ENCODE measurements around the gene MTO1. TPM values are rescaled to one million over a fixed set of nuclear protein-coding genes. Genes with fewer than 3 reads are reported as not detected.
A peak's percentile ranks its signal among the peaks of the same experiment; 100 is the strongest.

Gene MTO1
- total and polyA plus RNA-seq, 2 experiments from 2014 or later, result 27.7 to 36.7 TPM

DNA sequence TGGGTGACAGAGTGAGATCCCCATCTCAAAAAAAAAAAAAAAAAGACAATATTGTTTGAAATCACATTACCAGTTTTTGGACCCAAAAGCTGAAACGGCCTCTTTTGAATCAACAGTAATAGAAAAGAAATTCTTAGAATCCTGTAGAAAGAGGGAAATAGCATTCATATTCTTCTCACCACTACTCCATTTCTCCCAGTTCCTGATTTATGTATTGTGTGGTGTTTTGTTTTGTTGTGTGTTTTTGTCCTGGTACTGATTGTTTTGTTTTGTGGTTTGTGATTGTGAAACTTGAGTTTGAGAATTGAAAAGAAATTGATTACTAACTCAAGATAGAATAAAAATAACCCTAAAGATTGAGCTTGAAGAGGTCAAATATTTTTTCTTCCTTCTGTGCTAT, 85.5 kb downstream of the MTO1 start:
- DNase-seq (ENCODE audit: low spot score), result no peak

More for the DNA sequence above, 85.5 kb downstream of the MTO1 start:
- H3K27ac ChIP-seq (ENCODE audit: low read depth), result no peak overlapping the region
- no peaks in the 10 kb centered on the region; the same call in 1 of the 2 replicates for H3F3A ChIP-seq (replicated peaks; ENCODE audit: low read depth)
- no peak overlapping the region for H3K4me2 ChIP-seq
- H2AFZ ChIP-seq, result peak overlapping the region; percentile 29; the same call in 1 of the 2 replicates
- Mint-ChIP-seq H3K4me1 (no peaks in the 10 kb centered on the region), H3K4me3 (no peak overlapping the region), H3K36me3 (ENCODE audit: low read depth) (no peaks in the 10 kb centered on the region), H3K27ac (no peak overlapping the region), H3K27me3 (ENCODE audit: insufficient read depth, low read depth, poor library complexity) (peaks cover 2% of the 10 kb centered on the region), H3K9me3 (no peaks in the 10 kb centered on the region; the same call in 2 of the 3 replicates)
- no peak overlapping the region for H3K4me3 ChIP-seq
- H3K36me3 ChIP-seq (ENCODE audit: insufficient read depth), result no peaks in the 10 kb centered on the region
- no peak for ATAC-seq
- no peaks in the 10 kb centered on the region for H3K9me2 ChIP-seq (ENCODE audit: insufficient read depth)
- H3K4me1 ChIP-seq (ENCODE audit: insufficient read depth), result no peaks in the 10 kb centered on the region
- H4K20me1 ChIP-seq (replicated peaks; ENCODE audit: insufficient read depth), result no peaks in the 10 kb centered on the region
- TF ChIP-seq, protein P1, sequence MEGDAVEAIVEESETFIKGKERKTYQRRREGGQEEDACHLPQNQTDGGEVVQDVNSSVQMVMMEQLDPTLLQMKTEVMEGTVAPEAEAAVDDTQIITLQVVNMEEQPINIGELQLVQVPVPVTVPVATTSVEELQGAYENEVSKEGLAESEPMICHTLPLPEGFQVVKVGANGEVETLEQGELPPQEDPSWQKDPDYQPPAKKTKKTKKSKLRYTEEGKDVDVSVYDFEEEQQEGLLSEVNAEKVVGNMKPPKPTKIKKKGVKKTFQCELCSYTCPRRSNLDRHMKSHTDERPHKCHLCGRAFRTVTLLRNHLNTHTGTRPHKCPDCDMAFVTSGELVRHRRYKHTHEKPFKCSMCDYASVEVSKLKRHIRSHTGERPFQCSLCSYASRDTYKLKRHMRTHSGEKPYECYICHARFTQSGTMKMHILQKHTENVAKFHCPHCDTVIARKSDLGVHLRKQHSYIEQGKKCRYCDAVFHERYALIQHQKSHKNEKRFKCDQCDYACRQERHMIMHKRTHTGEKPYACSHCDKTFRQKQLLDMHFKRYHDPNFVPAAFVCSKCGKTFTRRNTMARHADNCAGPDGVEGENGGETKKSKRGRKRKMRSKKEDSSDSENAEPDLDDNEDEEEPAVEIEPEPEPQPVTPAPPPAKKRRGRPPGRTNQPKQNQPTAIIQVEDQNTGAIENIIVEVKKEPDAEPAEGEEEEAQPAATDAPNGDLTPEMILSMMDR (conservative IDR thresholded peaks at IDR 0.05; ENCODE audit: low read depth in 2 of 2), result no peak
- TF ChIP-seq, protein P2, sequence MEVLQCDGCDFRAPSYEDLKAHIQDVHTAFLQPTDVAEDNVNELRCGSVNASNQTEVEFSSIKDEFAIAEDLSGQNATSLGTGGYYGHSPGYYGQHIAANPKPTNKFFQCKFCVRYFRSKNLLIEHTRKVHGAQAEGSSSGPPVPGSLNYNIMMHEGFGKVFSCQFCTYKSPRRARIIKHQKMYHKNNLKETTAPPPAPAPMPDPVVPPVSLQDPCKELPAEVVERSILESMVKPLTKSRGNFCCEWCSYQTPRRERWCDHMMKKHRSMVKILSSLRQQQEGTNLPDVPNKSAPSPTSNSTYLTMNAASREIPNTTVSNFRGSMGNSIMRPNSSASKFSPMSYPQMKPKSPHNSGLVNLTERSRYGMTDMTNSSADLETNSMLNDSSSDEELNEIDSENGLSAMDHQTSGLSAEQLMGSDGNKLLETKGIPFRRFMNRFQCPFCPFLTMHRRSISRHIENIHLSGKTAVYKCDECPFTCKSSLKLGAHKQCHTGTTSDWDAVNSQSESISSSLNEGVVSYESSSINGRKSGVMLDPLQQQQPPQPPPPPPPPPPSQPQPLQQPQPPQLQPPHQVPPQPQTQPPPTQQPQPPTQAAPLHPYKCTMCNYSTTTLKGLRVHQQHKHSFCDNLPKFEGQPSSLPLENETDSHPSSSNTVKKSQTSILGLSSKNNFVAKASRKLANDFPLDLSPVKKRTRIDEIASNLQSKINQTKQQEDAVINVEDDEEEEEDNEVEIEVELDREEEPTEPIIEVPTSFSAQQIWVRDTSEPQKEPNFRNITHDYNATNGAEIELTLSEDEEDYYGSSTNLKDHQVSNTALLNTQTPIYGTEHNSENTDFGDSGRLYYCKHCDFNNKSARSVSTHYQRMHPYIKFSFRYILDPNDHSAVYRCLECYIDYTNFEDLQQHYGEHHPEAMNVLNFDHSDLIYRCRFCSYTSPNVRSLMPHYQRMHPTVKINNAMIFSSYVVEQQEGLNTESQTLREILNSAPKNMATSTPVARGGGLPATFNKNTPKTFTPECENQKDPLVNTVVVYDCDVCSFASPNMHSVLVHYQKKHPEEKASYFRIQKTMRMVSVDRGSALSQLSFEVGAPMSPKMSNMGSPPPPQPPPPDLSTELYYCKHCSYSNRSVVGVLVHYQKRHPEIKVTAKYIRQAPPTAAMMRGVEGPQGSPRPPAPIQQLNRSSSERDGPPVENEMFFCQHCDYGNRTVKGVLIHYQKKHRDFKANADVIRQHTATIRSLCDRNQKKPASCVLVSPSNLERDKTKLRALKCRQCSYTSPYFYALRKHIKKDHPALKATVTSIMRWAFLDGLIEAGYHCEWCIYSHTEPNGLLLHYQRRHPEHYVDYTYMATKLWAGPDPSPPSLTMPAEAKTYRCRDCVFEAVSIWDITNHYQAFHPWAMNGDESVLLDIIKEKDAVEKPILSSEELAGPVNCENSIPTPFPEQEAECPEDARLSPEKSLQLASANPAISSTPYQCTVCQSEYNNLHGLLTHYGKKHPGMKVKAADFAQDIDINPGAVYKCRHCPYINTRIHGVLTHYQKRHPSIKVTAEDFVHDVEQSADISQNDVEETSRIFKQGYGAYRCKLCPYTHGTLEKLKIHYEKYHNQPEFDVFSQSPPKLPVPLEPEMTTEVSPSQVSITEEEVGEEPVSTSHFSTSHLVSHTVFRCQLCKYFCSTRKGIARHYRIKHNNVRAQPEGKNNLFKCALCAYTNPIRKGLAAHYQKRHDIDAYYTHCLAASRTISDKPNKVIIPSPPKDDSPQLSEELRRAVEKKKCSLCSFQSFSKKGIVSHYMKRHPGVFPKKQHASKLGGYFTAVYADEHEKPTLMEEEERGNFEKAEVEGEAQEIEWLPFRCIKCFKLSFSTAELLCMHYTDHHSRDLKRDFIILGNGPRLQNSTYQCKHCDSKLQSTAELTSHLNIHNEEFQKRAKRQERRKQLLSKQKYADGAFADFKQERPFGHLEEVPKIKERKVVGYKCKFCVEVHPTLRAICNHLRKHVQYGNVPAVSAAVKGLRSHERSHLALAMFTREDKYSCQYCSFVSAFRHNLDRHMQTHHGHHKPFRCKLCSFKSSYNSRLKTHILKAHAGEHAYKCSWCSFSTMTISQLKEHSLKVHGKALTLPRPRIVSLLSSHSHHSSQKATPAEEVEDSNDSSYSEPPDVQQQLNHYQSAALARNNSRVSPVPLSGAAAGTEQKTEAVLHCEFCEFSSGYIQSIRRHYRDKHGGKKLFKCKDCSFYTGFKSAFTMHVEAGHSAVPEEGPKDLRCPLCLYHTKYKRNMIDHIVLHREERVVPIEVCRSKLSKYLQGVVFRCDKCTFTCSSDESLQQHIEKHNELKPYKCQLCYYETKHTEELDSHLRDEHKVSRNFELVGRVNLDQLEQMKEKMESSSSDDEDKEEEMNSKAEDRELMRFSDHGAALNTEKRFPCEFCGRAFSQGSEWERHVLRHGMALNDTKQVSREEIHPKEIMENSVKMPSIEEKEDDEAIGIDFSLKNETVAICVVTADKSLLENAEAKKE (CRISPR knock-in tag; IDR thresholded peaks at IDR 0.05), result no peak
- no peak for TF ChIP-seq ZNF114 (CRISPR knock-in tag; IDR thresholded peaks at IDR 0.05)
- no peak for TF ChIP-seq EZH2 (IDR thresholded peaks at IDR 0.05; ENCODE audit: low read depth, unreplicated experiment)
- no peak for TF ChIP-seq ZNF331 (CRISPR knock-in tag; IDR thresholded peaks at IDR 0.05; ENCODE audit: low read depth)
- TF ChIP-seq, protein P3, sequence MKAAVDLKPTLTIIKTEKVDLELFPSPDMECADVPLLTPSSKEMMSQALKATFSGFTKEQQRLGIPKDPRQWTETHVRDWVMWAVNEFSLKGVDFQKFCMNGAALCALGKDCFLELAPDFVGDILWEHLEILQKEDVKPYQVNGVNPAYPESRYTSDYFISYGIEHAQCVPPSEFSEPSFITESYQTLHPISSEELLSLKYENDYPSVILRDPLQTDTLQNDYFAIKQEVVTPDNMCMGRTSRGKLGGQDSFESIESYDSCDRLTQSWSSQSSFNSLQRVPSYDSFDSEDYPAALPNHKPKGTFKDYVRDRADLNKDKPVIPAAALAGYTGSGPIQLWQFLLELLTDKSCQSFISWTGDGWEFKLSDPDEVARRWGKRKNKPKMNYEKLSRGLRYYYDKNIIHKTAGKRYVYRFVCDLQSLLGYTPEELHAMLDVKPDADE (IDR thresholded peaks at IDR 0.05), result no peak
- no peaks in the 10 kb centered on the region for H3K27me3 ChIP-seq (ENCODE audit: insufficient read depth)
- no peaks in the 10 kb centered on the region for H3K79me2 ChIP-seq (replicated peaks; ENCODE audit: insufficient read depth)
